ENCODE measurements around the gene WIZ. TPM values are rescaled to one million over a fixed set of nuclear protein-coding genes. Genes with fewer than 3 reads are reported as not detected.
A peak's percentile ranks its signal among the peaks of the same experiment; 100 is the strongest.

WIZ gene
- total RNA-seq, 1 donor from 2014 or later, result 106 TPM

- Mint-ChIP-seq H3K4me1 (ENCODE audit: low read depth, unreplicated experiment) (peaks cover 26% of the 10 kb centered on the region), H3K9me3 (ENCODE audit: unreplicated experiment) (peaks cover 20% of the 10 kb centered on the region), H3K27me3 (ENCODE audit: unreplicated experiment) (peaks cover 11% of the 10 kb centered on the region), H3K36me3 (ENCODE audit: unreplicated experiment) (no peaks in the 10 kb centered on the region), H3K4me3 (ENCODE audit: unreplicated experiment) (peak overlapping the region; percentile 47), H3K27ac (ENCODE audit: unreplicated experiment) (peak overlapping the region; percentile 82)
- peak; percentile 43 for DNase-seq
- no peak for TF ChIP-seq CTCF (IDR thresholded peaks at IDR 0.05; ENCODE audit: partially characterized antibody, unreplicated experiment)
Observed at GRCh38 chr19:15374105-15374651, 75.6 kb downstream of the WIZ start.

GRCh38 chr19:15373644-15374043 is 76.1 kb downstream of the WIZ start:
- DNase-seq, result no peak
- Mint-ChIP-seq H3K27me3 (ENCODE audit: unreplicated experiment) (peaks cover 9% of the 10 kb centered on the region), H3K4me1 (ENCODE audit: low read depth, unreplicated experiment) (peaks cover 26% of the 10 kb centered on the region), H3K4me3 (ENCODE audit: unreplicated experiment) (no peak overlapping the region), H3K27ac (ENCODE audit: unreplicated experiment) (peak overlapping the region; percentile 82), H3K36me3 (ENCODE audit: unreplicated experiment) (no peaks in the 10 kb centered on the region), H3K9me3 (ENCODE audit: unreplicated experiment) (peaks cover 18% of the 10 kb centered on the region)
- TF ChIP-seq CTCF (IDR thresholded peaks at IDR 0.05; ENCODE audit: partially characterized antibody, unreplicated experiment), result no peak

- peaks cover 4% of the 10 kb centered on the region for H3K27me3 Mint-ChIP-seq (ENCODE audit: unreplicated experiment)
- no peak for TF ChIP-seq CTCF (IDR thresholded peaks at IDR 0.05; ENCODE audit: partially characterized antibody, unreplicated experiment)
- H3K9me3 Mint-ChIP-seq (ENCODE audit: unreplicated experiment), result peaks cover 15% of the 10 kb centered on the region
- no peak for DNase-seq
- H3K4me3 Mint-ChIP-seq (ENCODE audit: unreplicated experiment), result no peak overlapping the region
- H3K36me3 Mint-ChIP-seq (ENCODE audit: unreplicated experiment), result no peaks in the 10 kb centered on the region
- peaks cover 21% of the 10 kb centered on the region for H3K4me1 Mint-ChIP-seq (ENCODE audit: low read depth, unreplicated experiment)
- peak overlapping the region; percentile 75 for H3K27ac Mint-ChIP-seq (ENCODE audit: unreplicated experiment)
Observed at GRCh38 chr19:15372891-15373301, 76.9 kb downstream of the WIZ start.

- H3K27ac Mint-ChIP-seq (ENCODE audit: unreplicated experiment), result peak overlapping the region; percentile 75
- peaks cover 15% of the 10 kb centered on the region for H3K9me3 Mint-ChIP-seq (ENCODE audit: unreplicated experiment)
- TF ChIP-seq CTCF (IDR thresholded peaks at IDR 0.05; ENCODE audit: partially characterized antibody, unreplicated experiment), result no peak
- peaks cover 21% of the 10 kb centered on the region for H3K4me1 Mint-ChIP-seq (ENCODE audit: low read depth, unreplicated experiment)
- H3K4me3 Mint-ChIP-seq (ENCODE audit: unreplicated experiment), result peak overlapping the region; percentile 69
- DNase-seq, result no peak
- H3K36me3 Mint-ChIP-seq (ENCODE audit: unreplicated experiment), result no peaks in the 10 kb centered on the region
- peaks cover 4% of the 10 kb centered on the region for H3K27me3 Mint-ChIP-seq (ENCODE audit: unreplicated experiment)
Observed at GRCh38 chr19:15372470-15372869, 77.3 kb downstream of the WIZ start.

- Mint-ChIP-seq H3K27ac (ENCODE audit: unreplicated experiment) (peak overlapping the region; percentile 75), H3K4me1 (ENCODE audit: low read depth, unreplicated experiment) (peaks cover 17% of the 10 kb centered on the region), H3K36me3 (ENCODE audit: unreplicated experiment) (no peaks in the 10 kb centered on the region), H3K27me3 (ENCODE audit: unreplicated experiment) (peaks cover 4% of the 10 kb centered on the region), H3K4me3 (ENCODE audit: unreplicated experiment) (no peak overlapping the region), H3K9me3 (ENCODE audit: unreplicated experiment) (peaks cover 15% of the 10 kb centered on the region)
- no peak for DNase-seq
- no peak for TF ChIP-seq CTCF (IDR thresholded peaks at IDR 0.05; ENCODE audit: partially characterized antibody, unreplicated experiment)
Observed at GRCh38 chr19:15371786-15372380, 77.9 kb downstream of the WIZ start.

Measured in glutamatergic neuron (in vitro differentiated cells).